ENCODE measurements around the gene SRM.
A peak's percentile ranks its signal among the peaks of the same experiment; 100 is the strongest.

Gene SRM

DNA sequence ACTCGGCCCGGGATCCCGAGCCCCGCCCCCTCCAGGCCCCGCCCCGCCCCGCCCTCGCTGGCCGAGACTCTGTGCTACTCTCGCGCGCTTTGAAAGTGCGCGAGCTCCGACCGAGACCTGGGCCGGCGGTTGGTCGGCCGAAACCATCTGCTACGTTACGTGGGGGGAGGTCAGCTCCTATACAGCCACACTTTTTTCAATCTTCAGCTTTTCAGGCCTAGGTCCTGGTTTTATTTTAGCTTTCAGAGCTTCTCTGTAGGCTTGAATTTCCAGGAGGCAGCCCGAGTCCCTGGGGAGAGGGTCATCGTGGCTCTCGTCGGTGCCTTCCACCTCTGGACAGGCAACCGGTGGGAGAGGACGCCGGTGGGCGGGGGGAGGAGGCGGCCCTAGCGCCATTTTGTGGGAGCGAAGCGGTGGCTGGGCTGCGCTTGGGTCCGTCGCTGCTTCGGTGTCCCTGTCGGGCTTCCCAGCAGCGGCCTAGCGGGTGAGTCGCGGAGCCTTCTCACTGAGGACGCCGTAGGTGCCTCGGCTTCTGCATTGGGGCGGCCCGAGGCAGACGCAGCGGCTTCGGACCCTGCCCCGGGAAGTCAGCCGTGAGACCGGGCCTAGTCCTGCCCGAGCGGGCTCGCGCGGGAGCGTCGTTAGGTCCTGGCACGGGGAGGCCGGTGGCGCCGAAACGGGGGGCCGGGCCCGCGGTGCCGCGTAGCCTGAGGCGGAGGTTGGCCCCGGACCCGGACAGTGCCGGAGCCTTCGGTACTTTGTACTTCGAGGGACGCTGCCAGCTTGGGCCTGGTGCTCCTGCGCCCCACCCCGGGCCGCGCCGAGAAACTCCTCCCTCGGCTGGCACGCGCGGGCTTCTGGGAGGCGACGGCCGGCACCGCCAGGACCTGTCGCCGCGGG is 47.3 kb downstream of the SRM start, which contains the start of gene TARDBP:
TARDBP (plus strand) TSS at position 395 of the 900 bp plus-strand sequence. CDS start 1,074 bp downstream, outside the sequence.
- peak; percentile 82 to 99 (median 94) for DNase-seq
